Measurements from ENCODE around the gene SMYD3. TPM values are rescaled to one million over a fixed set of nuclear protein-coding genes. Genes with fewer than 3 reads are reported as not detected.

SMYD3 gene
- total and polyA plus RNA-seq, 9 of the 15 experiments (the other 6 are each of a cell fraction or from before 2014, with no cell fraction given) = 128 to 440 (median 197) TPM

- H3K9me3 ChIP-seq (replicated peaks; ENCODE audit: control insufficient read depth, insufficient read depth, low read depth, low read length) = peaks cover 12% of the 10 kb centered on the region
- no peak overlapping the region for H2AFZ ChIP-seq (ENCODE audit: low read depth, low read length)
- H4K20me1 ChIP-seq (replicated peaks; ENCODE audit: control insufficient read depth, insufficient read depth, low read length) = no peaks in the 10 kb centered on the region
- POLR2A ChIA-PET = interaction anchor here (1.1 kb wide), 1 partner anchor 14 kb away, joined by 4 read pairs; no protein-coding TSS in a partner anchor
- DNase-seq (ENCODE audit: extremely low read depth in 1 of 4, low spot score in 3 of 4) (no peak), ATAC-seq (no peak), FAIRE-seq (no peak)
- intact Hi-C loops (cut with micrococcal nuclease) = no loop called here
- H3K9ac ChIP-seq (ENCODE audit: insufficient read depth in 1 of 2, low read depth in 2 of 2, low read length in 2 of 2) = no peak overlapping the region
- no peak overlapping the region for H3K4me3 ChIP-seq
- CTCF ChIA-PET (ENCODE audit: low intra/inter-chr PET ratio) = no interaction called here
- in situ Hi-C loops (cut with MboI) = no loop called here
- WGBS (ENCODE audit: insufficient coverage, low coverage, missing lambda C conversion rate) = 0% methylated on average over 1 of the region's 1 CpG
- H3K79me2 ChIP-seq (ENCODE audit: control insufficient read depth, insufficient read depth, low read length) = no peaks in the 10 kb centered on the region
- no TSS peak for BruUV-seq (replicated peaks)
- no peak overlapping the region for H3K4me2 ChIP-seq (ENCODE audit: insufficient read depth, low read length)
- H3K27ac ChIP-seq (ENCODE audit: extremely low read depth, low read depth, low read length) = no peak overlapping the region
- no peaks in the 10 kb centered on the region for H3K4me1 ChIP-seq (replicated peaks in 1 of 2; ENCODE audit: control insufficient read depth in 2 of 2, insufficient read depth in 2 of 2, low read length in 2 of 2)
- H3K36me3 ChIP-seq (ENCODE audit: control insufficient read depth, insufficient read depth, low read length) = no peaks in the 10 kb centered on the region
- peaks cover 3 to 8% of the 10 kb centered on the region in 2 experiments; a peak in 3 of 5 replicates for H3K27me3 ChIP-seq (ENCODE audit: control insufficient read depth in 2 of 2, insufficient read depth in 2 of 2, low read length in 2 of 2)
- H3K9me1 ChIP-seq (ENCODE audit: control insufficient read depth, insufficient read depth, low read length) = no peaks in the 10 kb centered on the region
- TF ChIP-seq HSF4 (CRISPR knock-in tag; IDR thresholded peaks at IDR 0.05; ENCODE audit: borderline replicate concordance) (no peak), ZNF175 (CRISPR knock-in tag; IDR thresholded peaks at IDR 0.05; ENCODE audit: low read depth) (no peak), ZNF121 (CRISPR knock-in tag; conservative IDR thresholded peaks at IDR 0.05) (no peak), FIP1L1 (IDR thresholded peaks at IDR 0.05; ENCODE audit: low read depth, low read length, poor library complexity, severe bottlenecking) (no peak), CHD2 (IDR thresholded peaks at IDR 0.05; ENCODE audit: low read depth, low read length) (no peak), E2F1 (CRISPR knock-in tag; IDR thresholded peaks at IDR 0.05) (no peak), ZNF699 (CRISPR knock-in tag; IDR thresholded peaks at IDR 0.05; ENCODE audit: insufficient replicate concordance) (no peak), NR2C1 (IDR thresholded peaks at IDR 0.05) (no peak), NR2C1 (tag; IDR thresholded peaks at IDR 0.05) (no peak), NCOA2 (IDR thresholded peaks at IDR 0.05; ENCODE audit: partially characterized antibody in 2 of 2) (no peak), REST (IDR thresholded peaks at IDR 0.05; ENCODE audit: borderline replicate concordance) (no peak), REST (CRISPR knock-in tag; IDR thresholded peaks at IDR 0.05; ENCODE audit: low read depth) (no peak), STAT5B (CRISPR knock-in tag; IDR thresholded peaks at IDR 0.05) (no peak), ZKSCAN1 (IDR thresholded peaks at IDR 0.05; ENCODE audit: low read depth, low read length) (no peak), PML (IDR thresholded peaks at IDR 0.05; ENCODE audit: low read length) (no peak), HDAC3 (IDR thresholded peaks at IDR 0.05; ENCODE audit: borderline replicate concordance, partially characterized antibody) (no peak)
Observed at GRCh38 chr1:246534114-246534513, 27.0 kb upstream of the SMYD3 start.

Data from K562 (cell line).